ENCODE results near the gene UNC13B. TPM values are rescaled to one million over a fixed set of nuclear protein-coding genes. Genes with fewer than 3 reads are reported as not detected.

Gene UNC13B
- total RNA-seq, 1 donor from 2014 or later, result 24.5 TPM

DNA sequence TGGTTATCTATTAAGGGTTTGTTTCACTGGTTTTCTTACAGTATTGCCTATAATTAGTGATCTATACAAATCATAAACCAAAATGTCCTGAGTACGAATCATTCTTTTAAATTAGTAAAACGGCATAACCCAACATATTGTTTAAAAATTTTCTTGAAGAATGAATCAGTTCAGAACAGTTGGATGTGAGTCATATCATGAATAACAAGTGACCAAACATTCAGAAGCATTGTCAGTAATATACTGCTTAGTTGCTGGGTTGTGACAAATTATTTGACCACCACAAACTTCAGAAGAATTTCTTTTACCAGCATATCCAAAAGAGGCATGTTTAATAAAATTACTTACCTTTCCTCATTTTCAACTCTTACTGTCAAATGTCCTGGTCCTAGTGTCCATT is 111.2 kb downstream of the UNC13B start:
- no peak for DNase-seq (ENCODE audit: extremely low spot score, unreplicated experiment)
- H3K27me3 Mint-ChIP-seq (ENCODE audit: unreplicated experiment), result no peaks in the 10 kb centered on the region

DNA sequence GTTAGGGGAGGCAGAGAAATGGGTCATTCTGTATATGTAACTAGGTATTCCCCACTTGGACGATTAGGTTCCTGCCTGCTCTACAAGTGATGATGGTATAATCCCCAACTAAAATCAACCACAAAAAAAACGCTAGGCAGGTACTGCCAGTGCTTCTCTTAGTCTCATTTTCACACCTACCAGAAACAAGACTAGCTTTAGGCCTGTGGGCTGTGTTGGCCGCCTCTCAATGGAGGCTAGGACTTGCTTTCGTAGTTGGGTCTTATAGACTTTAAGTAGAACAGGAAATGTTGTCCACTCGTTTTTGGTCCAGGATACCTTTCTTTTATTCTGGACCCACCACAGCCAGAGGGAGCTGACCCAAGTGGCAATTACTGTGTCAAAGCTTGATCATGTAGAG is 111.8 kb downstream of the UNC13B start:
- H3K27me3 Mint-ChIP-seq (ENCODE audit: unreplicated experiment), result no peaks in the 10 kb centered on the region
- no peaks in the 10 kb centered on the region for H3K36me3 Mint-ChIP-seq (ENCODE audit: unreplicated experiment)
- no peak overlapping the region for H3K4me3 Mint-ChIP-seq (ENCODE audit: unreplicated experiment)
- H3K27ac Mint-ChIP-seq (ENCODE audit: unreplicated experiment), result no peak overlapping the region
- peaks cover 27% of the 10 kb centered on the region for H3K4me1 Mint-ChIP-seq (ENCODE audit: unreplicated experiment)
- TF ChIP-seq, protein P1, sequence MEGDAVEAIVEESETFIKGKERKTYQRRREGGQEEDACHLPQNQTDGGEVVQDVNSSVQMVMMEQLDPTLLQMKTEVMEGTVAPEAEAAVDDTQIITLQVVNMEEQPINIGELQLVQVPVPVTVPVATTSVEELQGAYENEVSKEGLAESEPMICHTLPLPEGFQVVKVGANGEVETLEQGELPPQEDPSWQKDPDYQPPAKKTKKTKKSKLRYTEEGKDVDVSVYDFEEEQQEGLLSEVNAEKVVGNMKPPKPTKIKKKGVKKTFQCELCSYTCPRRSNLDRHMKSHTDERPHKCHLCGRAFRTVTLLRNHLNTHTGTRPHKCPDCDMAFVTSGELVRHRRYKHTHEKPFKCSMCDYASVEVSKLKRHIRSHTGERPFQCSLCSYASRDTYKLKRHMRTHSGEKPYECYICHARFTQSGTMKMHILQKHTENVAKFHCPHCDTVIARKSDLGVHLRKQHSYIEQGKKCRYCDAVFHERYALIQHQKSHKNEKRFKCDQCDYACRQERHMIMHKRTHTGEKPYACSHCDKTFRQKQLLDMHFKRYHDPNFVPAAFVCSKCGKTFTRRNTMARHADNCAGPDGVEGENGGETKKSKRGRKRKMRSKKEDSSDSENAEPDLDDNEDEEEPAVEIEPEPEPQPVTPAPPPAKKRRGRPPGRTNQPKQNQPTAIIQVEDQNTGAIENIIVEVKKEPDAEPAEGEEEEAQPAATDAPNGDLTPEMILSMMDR (IDR thresholded peaks at IDR 0.05), result no peak
- no peak for DNase-seq (ENCODE audit: extremely low spot score, unreplicated experiment)
- H3K9me3 Mint-ChIP-seq (ENCODE audit: unreplicated experiment), result no peaks in the 10 kb centered on the region

More for the DNA sequence above, 111.2 kb downstream of the UNC13B start:
- TF ChIP-seq, protein P1 (IDR thresholded peaks at IDR 0.05), result no peak
- H3K27ac Mint-ChIP-seq (ENCODE audit: unreplicated experiment), result no peak overlapping the region
- no peaks in the 10 kb centered on the region for H3K9me3 Mint-ChIP-seq (ENCODE audit: unreplicated experiment)
- H3K4me1 Mint-ChIP-seq (ENCODE audit: unreplicated experiment), result peaks cover 20% of the 10 kb centered on the region
- H3K4me3 Mint-ChIP-seq (ENCODE audit: unreplicated experiment), result no peak overlapping the region
- no peaks in the 10 kb centered on the region for H3K36me3 Mint-ChIP-seq (ENCODE audit: unreplicated experiment)

- no peaks in the 10 kb centered on the region for H3K9me3 Mint-ChIP-seq (ENCODE audit: unreplicated experiment)
- H3K27ac Mint-ChIP-seq (ENCODE audit: unreplicated experiment), result no peak overlapping the region
- H3K27me3 Mint-ChIP-seq (ENCODE audit: unreplicated experiment), result no peaks in the 10 kb centered on the region
- H3K36me3 Mint-ChIP-seq (ENCODE audit: unreplicated experiment), result no peaks in the 10 kb centered on the region
- no peak overlapping the region for H3K4me3 Mint-ChIP-seq (ENCODE audit: unreplicated experiment)
- TF ChIP-seq, protein P1 (IDR thresholded peaks at IDR 0.05), result no peak
- no peak for DNase-seq (ENCODE audit: extremely low spot score, unreplicated experiment)
- peaks cover 27% of the 10 kb centered on the region for H3K4me1 Mint-ChIP-seq (ENCODE audit: unreplicated experiment)
Observed at GRCh38 chr9:35274993-35275392, 113.2 kb downstream of the UNC13B start.

GRCh38 chr9:35277171-35277520 is 115.3 kb downstream of the UNC13B start:
- no peaks in the 10 kb centered on the region for H3K36me3 Mint-ChIP-seq (ENCODE audit: unreplicated experiment)
- no peak for DNase-seq (ENCODE audit: extremely low spot score, unreplicated experiment)
- H3K27ac Mint-ChIP-seq (ENCODE audit: unreplicated experiment), result peak overlapping the region; percentile 16
- no peaks in the 10 kb centered on the region for H3K9me3 Mint-ChIP-seq (ENCODE audit: unreplicated experiment)
- H3K4me1 Mint-ChIP-seq (ENCODE audit: unreplicated experiment), result peaks cover 27% of the 10 kb centered on the region
- no peak overlapping the region for H3K4me3 Mint-ChIP-seq (ENCODE audit: unreplicated experiment)
- no peaks in the 10 kb centered on the region for H3K27me3 Mint-ChIP-seq (ENCODE audit: unreplicated experiment)
- TF ChIP-seq, protein P1 (IDR thresholded peaks at IDR 0.05), result no peak

DNA sequence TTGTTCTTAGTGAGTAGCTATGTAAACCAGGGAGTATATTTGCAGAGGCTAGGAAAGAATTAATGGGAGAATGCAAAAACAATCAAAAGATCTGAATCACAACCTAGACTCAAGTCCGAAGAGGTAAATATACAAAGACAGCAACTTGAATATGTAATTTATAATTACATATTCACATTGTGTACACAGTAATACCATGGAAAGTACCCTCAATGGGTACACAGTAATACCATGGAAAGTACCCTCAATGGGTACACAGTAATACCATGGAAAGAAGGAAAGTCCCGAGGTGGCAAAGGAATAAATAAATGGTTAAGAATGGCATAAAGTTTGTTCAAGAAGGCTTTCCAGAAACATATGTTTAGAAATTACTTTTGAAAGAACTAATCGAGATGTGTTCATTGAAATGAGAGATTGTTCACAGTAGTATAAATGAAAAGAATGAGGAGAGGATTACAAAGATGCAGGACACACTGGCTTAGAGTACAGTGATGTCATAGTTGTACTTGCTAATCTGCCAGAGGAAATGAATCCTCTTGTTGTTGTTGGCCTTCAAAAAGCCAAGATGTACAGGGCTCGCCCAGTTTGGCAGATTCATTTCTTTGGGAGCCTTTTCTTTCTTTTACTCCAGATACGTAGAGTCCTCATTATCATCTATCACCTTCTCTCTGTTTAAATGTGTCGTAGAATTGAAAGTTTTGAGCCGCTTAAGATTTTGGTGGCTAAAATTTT is 116.0 kb downstream of the UNC13B start:
- Mint-ChIP-seq H3K36me3 (ENCODE audit: unreplicated experiment) (peaks cover 2% of the 10 kb centered on the region), H3K27me3 (ENCODE audit: unreplicated experiment) (no peaks in the 10 kb centered on the region), H3K27ac (ENCODE audit: unreplicated experiment) (peak overlapping the region; percentile 55), H3K4me1 (ENCODE audit: unreplicated experiment) (peaks cover 27% of the 10 kb centered on the region), H3K4me3 (ENCODE audit: unreplicated experiment) (no peak overlapping the region), H3K9me3 (ENCODE audit: unreplicated experiment) (no peaks in the 10 kb centered on the region)
- DNase-seq (ENCODE audit: extremely low spot score, unreplicated experiment), result no peak
- TF ChIP-seq, protein P1 (IDR thresholded peaks at IDR 0.05), result no peak
